Stimulated activated CD8-positive, alpha-beta memory T cell treated with anti-CD3 and anti-CD28 coated beads, Interleukin-15, amount 100 ng/mL, for 1 hour (primary cell): ENCODE data around the gene GIMAP1.

Source experiments
- DNase-seq: peaks from one replicate; pipeline ENCODE4 v3.0.0-alpha.2; 2020; ENCODE audit warnings: low read depth

GIMAP1 gene

GRCh38 chr7:150748376-150748775 is 32.0 kb downstream of the GIMAP1 start:
- DNase-seq, result no peak

- no peak for DNase-seq
Measured at GRCh38 chr7:150751702-150752101, 35.3 kb downstream of the GIMAP1 start.

- no peak for DNase-seq
Measured at GRCh38 chr7:150753239-150753638, 36.8 kb downstream of the GIMAP1 start.

- DNase-seq, result no peak
Measured at GRCh38 chr7:150753826-150754603, 37.6 kb downstream of the GIMAP1 start.

- no peak for DNase-seq
Measured at GRCh38 chr7:150754951-150755350, 38.5 kb downstream of the GIMAP1 start.

- peak; percentile 44 for DNase-seq
Measured at GRCh38 chr7:150755473-150756099, 39.2 kb downstream of the GIMAP1 start.

- DNase-seq, result no peak
Measured at GRCh38 chr7:150756166-150756565, 39.8 kb downstream of the GIMAP1 start.

- DNase-seq, result no peak
Measured at GRCh38 chr7:150756858-150757257, 40.4 kb downstream of the GIMAP1 start.

- no peak for DNase-seq
Measured at GRCh38 chr7:150759479-150759878, 43.1 kb downstream of the GIMAP1 start.

- DNase-seq, result no peak
Measured at GRCh38 chr7:150766334-150766709, 49.9 kb downstream of the GIMAP1 start.

GRCh38 chr7:150769768-150770167 is 53.4 kb downstream of the GIMAP1 start:
- DNase-seq, result no peak
